Neural cell (in vitro differentiated cells): ENCODE data around the gene HPSE2. TPM values are rescaled to one million over a fixed set of nuclear protein-coding genes. Genes with fewer than 3 reads are reported as not detected.

Source experiments
- H2AFZ ChIP-seq: fragments of 200-600, 300-800 bp; sonication (generic), shearing (Covaris generic); 2 replicates; pipeline ENCODE4 v1.6.0; 2014; ENCODE audit warnings: low read depth, mild to moderate bottlenecking, antibody characterized with exemption, low read length, moderate library complexity
- H3F3A ChIP-seq: fragments of 200-600 bp; shearing (Covaris generic); 2 replicates; pipeline ENCODE4 v1.6.1; 2016; ENCODE audit warnings: mild to moderate bottlenecking, moderate library complexity, mixed read lengths, antibody characterized with exemption, low read length; ENCODE audit not compliant: insufficient read depth, poor library complexity, severe bottlenecking
- H3K27ac ChIP-seq: fragments of 200-600, 300-800 bp; sonication (generic), shearing (Covaris generic); 2 replicates; pipeline ENCODE4 v1.5.1; 2014; ENCODE audit warnings: mild to moderate bottlenecking, low read length, moderate library complexity
- H3K27me3 ChIP-seq: fragments of 300-800, 200-600 bp; sonication (generic), shearing (Covaris generic); 2 replicates; pipeline ENCODE4 v1.6.0; 2014; ENCODE audit warnings: mild to moderate bottlenecking, low read depth, low read length, moderate library complexity; ENCODE audit not compliant: insufficient read depth
- H3K36me3 ChIP-seq: fragments of 300-800, 200-600 bp; sonication (generic), shearing (Covaris generic); 2 replicates; pipeline ENCODE4 v1.5.1; 2014; ENCODE audit warnings: mild to moderate bottlenecking, antibody characterized with exemption, low read length, moderate library complexity; ENCODE audit not compliant: insufficient read depth
- H3K4me2 ChIP-seq: fragments of 300-800, 200-600 bp; sonication (generic), shearing (Covaris generic); 2 replicates; pipeline ENCODE4 v1.6.0; 2014; ENCODE audit warnings: mild to moderate bottlenecking, low read length
- H3K4me3 ChIP-seq: fragments of 300-800, 200-600 bp; sonication (generic), shearing (Covaris generic); 2 replicates; pipeline ENCODE4 v1.5.1; 2014; ENCODE audit warnings: mild to moderate bottlenecking, low read length, moderate library complexity
- H3K79me2 ChIP-seq: fragments of 200-600 bp; shearing (Covaris generic); replicated peaks from 2 replicates; pipeline ENCODE4 v1.6.0; 2014; ENCODE audit warnings: mild to moderate bottlenecking, low read length, moderate library complexity; ENCODE audit not compliant: insufficient read depth
- H3K9ac ChIP-seq: fragments of 300-800, 200-600 bp; sonication (generic), shearing (Covaris generic); 2 replicates; pipeline ENCODE4 v1.6.1; 2016; ENCODE audit warnings: mild to moderate bottlenecking, low read length, mixed read lengths
- H3K9me2 ChIP-seq: fragments of 200-600 bp; shearing (Covaris generic); 2 replicates; pipeline ENCODE4 v1.6.1; 2016; ENCODE audit warnings: mild to moderate bottlenecking, low read length, mixed read lengths; ENCODE audit not compliant: insufficient read depth
- H3K9me3 ChIP-seq: fragments of 200-600, 300-800 bp; sonication (generic), shearing (Covaris generic); 2 replicates; pipeline ENCODE4 v1.6.1; 2016; ENCODE audit warnings: mild to moderate bottlenecking, mixed run types, low read length, moderate library complexity, mixed read lengths
- H4K20me1 ChIP-seq: fragments of 200-600 bp; shearing (Covaris generic); 2 replicates; pipeline ENCODE4 v1.6.1; 2016; ENCODE audit warnings: mild to moderate bottlenecking, mixed run types; ENCODE audit not compliant: insufficient read depth
- EP300 ChIP-seq: fragments of 450-650 bp; conservative IDR thresholded peaks from 2 replicates; pipeline ENCODE4 v1.6.1; 2014; ENCODE audit warnings: antibody characterized with exemption, mild to moderate bottlenecking, moderate library complexity; ENCODE audit not compliant: poor library complexity, severe bottlenecking
- EZH2 ChIP-seq: fragments of 200-600, 300-800 bp; shearing (Covaris generic), sonication (generic); IDR thresholded peaks from 2 replicates; pipeline ENCODE4 v1.6.1; 2014; ENCODE audit warnings: antibody characterized with exemption, low read length, borderline replicate concordance, mild to moderate bottlenecking; ENCODE audit not compliant: insufficient read depth, poor library complexity, severe bottlenecking
- MXI1 ChIP-seq: fragments of 450-650 bp; conservative IDR thresholded peaks from 2 replicates; pipeline ENCODE4 v1.6.1; 2014; ENCODE audit warnings: antibody characterized with exemption, mild to moderate bottlenecking; ENCODE audit not compliant: poor library complexity, severe bottlenecking
- POLR2AphosphoS5 ChIP-seq: IDR thresholded peaks from 2 replicates; pipeline ENCODE4 v1.6.1; 2012
- RAD21 ChIP-seq: fragments of 450-650 bp; conservative IDR thresholded peaks from 2 replicates; pipeline ENCODE4 v1.6.1; 2014; ENCODE audit warnings: antibody characterized with exemption, mild to moderate bottlenecking, moderate library complexity
- REST ChIP-seq: IDR thresholded peaks from 2 replicates; pipeline ENCODE4 v1.6.1; 2012; ENCODE audit warnings: borderline replicate concordance
- SMC3 ChIP-seq: fragments of 450-650 bp; conservative IDR thresholded peaks from 2 replicates; pipeline ENCODE4 v1.6.1; 2014; ENCODE audit warnings: antibody characterized with exemption, mild to moderate bottlenecking, moderate library complexity; ENCODE audit not compliant: poor library complexity
- TAF1 ChIP-seq: IDR thresholded peaks from 2 replicates; pipeline ENCODE4 v1.6.1; 2012; ENCODE audit warnings: low read depth
- polyA plus RNA-seq: library from polyadenylated mRNA; depleted of rRNA; stranded (reverse); fragments of >200 nt; gene quantifications from 2 replicates; pipeline ENCODE4 v1.2.3, GENCODE V29; 2014
- TF ChIP-seq, protein P1 (sequence below): fragments of 450-650 bp; IDR thresholded peaks from 2 replicates; pipeline ENCODE4 v1.5.1; 2014; ENCODE audit warnings: antibody characterized with exemption, mild to moderate bottlenecking, moderate library complexity; ENCODE audit not compliant: poor library complexity, severe bottlenecking

HPSE2 gene
- polyA plus RNA-seq, 1 donor from 2014 or later, result not detected

GRCh38 chr10:98833542-98833941 lies 402.1 kb downstream of the HPSE2 start:
- no peaks in the 10 kb centered on the region for H3K27me3 ChIP-seq
- no peaks in the 10 kb centered on the region for H3K9me3 ChIP-seq
- H3K27ac ChIP-seq, result no peak overlapping the region
- no peaks in the 10 kb centered on the region for H3F3A ChIP-seq
- no peaks in the 10 kb centered on the region for H3K36me3 ChIP-seq
- H4K20me1 ChIP-seq, result no peaks in the 10 kb centered on the region
- H3K4me2 ChIP-seq, result no peak overlapping the region
- H3K4me3 ChIP-seq, result no peak overlapping the region
- TF ChIP-seq RAD21, result no peak
- TF ChIP-seq MXI1, result no peak
- TF ChIP-seq, protein P1, sequence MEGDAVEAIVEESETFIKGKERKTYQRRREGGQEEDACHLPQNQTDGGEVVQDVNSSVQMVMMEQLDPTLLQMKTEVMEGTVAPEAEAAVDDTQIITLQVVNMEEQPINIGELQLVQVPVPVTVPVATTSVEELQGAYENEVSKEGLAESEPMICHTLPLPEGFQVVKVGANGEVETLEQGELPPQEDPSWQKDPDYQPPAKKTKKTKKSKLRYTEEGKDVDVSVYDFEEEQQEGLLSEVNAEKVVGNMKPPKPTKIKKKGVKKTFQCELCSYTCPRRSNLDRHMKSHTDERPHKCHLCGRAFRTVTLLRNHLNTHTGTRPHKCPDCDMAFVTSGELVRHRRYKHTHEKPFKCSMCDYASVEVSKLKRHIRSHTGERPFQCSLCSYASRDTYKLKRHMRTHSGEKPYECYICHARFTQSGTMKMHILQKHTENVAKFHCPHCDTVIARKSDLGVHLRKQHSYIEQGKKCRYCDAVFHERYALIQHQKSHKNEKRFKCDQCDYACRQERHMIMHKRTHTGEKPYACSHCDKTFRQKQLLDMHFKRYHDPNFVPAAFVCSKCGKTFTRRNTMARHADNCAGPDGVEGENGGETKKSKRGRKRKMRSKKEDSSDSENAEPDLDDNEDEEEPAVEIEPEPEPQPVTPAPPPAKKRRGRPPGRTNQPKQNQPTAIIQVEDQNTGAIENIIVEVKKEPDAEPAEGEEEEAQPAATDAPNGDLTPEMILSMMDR, result no peak
- no peak for TF ChIP-seq TAF1
- TF ChIP-seq EP300, result no peak
- no peak for TF ChIP-seq EZH2
- no peaks in the 10 kb centered on the region for H3K79me2 ChIP-seq
- H2AFZ ChIP-seq, result no peak overlapping the region
- no peaks in the 10 kb centered on the region for H3K9me2 ChIP-seq
- no peak overlapping the region for H3K9ac ChIP-seq

DNA sequence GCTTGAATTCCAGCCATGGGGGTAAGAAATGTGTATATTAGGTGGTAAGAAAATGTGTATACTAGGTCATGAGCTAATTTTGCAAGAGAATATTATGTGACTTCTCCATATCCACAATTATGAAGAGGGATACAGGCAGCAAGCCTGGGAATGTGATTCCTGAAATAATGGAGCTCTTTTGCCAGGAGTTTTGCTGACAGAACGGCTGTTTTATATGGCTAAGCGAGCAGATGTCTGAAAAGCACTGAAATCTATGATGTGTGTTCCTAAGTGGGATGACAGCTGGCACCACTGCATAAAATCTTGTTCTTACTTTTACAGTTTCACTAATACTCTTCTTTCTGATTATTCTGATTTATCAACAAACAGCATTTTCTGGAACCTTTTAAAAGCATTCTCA lies 402.9 kb downstream of the HPSE2 start:
- Histone ChIP-seq H3K4me2 (no peak overlapping the region), H3K4me3 (no peak overlapping the region), H3K27ac (no peak overlapping the region), H4K20me1 (no peaks in the 10 kb centered on the region), H3K27me3 (no peaks in the 10 kb centered on the region), H3K9me2 (no peaks in the 10 kb centered on the region), H2AFZ (no peak overlapping the region), H3F3A (no peaks in the 10 kb centered on the region), H3K9ac (no peak overlapping the region), H3K36me3 (no peaks in the 10 kb centered on the region), H3K79me2 (no peaks in the 10 kb centered on the region), H3K9me3 (no peaks in the 10 kb centered on the region)
- TF ChIP-seq EZH2 (no peak), RAD21 (no peak), TAF1 (no peak), MXI1 (no peak), SMC3 (no peak), EP300 (no peak), REST (no peak), POLR2AphosphoS5 (no peak)
- TF ChIP-seq, protein P1, result no peak
